Measurements from ENCODE around the gene SLC22A31.

Gene SLC22A31

DNA sequence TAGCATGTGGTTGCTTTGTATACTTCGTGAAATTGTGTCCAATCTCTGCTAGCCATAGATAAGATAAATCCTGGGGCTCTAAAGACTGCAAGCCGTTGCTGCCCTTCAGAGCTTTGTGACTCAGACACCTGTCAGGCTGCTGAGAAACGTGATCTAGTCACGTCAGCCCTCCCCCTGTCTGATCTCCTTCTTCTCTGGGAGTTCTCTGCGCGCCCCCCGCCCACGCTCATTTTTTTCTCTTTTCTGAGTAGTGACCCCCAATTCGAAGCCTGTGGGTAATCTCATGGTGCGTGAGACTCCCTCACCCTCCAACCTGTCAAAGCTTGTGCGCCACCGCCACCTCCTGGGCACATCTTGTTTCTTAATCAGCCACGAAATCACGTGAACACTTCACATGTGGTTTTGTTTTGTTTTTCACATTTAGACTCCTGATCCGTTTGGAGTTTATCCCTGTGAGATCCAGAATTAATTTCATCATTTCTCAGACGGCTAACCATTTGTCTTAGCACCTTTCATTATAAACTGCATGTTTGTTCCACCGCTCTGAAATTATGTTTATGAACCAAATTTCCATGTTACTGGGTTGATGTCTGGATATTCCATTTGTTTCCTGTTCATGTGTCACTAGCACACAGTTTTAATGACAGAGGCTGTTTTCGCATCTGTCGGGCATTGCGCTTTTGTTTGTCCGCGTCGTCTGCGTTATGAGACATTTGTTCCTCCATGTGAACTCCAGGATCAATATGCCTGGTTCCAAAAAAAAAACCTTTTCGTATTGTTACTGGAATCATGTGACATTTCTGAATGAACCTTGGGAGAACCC is 16.2 kb upstream of the SLC22A31 start:
- DNase-seq (ENCODE audit: low spot score): peak; percentile 82

DNA sequence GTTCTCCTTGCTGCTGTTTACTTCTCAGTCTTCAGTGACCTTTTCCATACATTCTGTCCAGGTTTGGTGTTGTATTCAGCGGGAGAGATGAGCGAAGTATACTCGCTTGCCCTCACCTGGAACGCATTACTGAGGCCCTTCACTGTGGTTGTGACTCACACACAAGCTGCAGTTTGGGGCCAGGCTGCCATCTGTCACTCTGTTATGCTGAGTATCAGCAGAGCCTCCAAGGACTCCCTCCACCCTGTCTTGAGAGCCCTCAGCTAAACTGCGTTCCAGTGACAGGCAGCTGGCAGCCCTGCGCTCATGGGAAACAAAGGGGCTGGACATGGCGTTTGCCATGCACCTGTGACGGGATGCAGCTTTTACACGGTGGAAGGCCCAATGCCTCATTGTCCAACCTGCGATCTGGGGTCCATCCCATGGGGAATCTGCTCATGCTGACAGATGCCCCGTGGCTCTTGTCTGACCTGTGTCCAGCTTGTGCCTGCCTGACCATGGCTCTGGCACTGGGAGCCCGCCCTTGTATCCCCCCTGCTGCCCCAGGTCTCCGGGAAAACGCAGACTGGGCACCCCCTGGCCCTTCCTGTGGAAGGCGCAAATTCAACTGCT is 10.7 kb upstream of the SLC22A31 start:
- no peak for DNase-seq (ENCODE audit: low spot score)

DNA sequence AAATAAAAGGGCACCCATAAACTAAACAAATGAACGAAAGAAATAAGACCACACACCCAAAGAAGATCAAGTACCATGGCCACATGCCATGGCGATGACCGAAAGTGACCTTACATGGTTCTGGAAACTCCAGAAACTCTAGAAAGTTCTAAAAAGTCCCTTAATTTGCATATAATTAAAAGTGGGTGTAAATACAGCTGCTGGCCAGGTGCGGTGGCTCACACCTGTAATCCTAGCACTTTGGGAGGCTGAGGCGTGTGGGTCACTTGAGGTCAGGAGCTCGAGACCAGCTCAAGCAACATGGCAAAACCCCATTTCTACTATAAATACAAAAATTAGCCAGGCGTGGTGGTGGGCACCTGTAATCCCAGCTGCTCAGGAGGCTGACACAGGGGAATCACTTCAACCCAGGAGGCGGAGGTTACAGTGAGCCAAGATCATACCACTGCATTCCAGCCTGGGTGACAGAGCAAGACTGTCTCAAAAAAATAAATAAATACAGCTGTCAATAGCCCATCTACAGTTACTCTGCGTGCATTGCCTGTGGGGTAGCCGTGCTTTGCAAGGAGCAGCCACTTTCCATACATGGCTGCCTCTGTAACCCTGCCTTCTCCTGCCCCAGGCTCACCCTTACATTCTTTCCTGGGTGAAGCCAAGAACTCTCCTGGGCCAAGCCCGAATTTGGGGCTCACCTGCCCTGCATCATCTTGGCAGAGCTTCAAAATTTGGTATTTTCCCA is 10.0 kb upstream of the SLC22A31 start:
- DNase-seq (ENCODE audit: low spot score): no peak

DNA sequence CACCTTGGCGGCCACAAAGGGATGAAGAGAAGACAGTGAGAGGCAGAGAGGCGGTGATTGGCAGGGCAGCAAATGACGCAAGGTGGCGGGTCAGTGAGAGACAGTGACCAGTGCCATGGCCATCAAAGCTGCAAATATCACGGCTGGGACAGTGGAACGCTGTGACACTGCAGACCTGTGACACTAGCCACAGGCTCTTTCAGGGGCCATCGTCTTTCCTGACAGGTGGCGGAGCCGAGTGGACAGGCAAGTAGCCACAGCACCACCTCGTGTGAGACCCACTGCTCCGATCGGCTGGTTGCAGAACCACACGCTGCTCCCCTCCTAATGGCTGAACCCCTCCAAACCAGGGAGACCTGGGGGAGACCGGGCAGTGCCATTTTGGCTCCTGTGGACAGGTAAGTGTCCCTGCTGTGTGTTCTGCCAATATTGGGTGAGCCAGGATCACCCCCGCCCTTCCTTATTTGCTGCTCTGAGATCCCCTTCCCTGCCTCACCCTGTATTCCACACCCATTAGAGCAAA is 9.2 kb upstream of the SLC22A31 start:
- DNase-seq (ENCODE audit: low spot score): no peak

DNA sequence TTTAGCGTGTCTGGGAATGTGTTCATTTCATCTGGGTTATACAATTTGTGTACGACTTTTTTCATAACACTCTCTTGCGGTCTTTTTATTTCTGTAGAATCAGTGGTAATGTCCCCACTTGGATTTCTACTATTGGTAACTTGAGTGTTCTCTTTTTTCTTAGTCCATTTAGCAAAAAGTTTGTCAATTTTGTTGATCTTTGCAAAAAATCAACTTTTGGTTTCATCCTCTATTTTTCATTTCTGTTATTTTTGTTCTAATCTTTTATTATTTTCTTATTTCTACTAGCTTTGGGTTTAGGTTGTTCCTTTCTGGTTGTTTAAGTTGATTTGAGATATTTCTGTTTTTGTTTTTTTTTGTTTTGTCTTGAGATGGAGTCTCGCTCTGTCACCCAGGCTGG is 7.7 kb upstream of the SLC22A31 start:
- DNase-seq (ENCODE audit: low spot score): no peak

DNA sequence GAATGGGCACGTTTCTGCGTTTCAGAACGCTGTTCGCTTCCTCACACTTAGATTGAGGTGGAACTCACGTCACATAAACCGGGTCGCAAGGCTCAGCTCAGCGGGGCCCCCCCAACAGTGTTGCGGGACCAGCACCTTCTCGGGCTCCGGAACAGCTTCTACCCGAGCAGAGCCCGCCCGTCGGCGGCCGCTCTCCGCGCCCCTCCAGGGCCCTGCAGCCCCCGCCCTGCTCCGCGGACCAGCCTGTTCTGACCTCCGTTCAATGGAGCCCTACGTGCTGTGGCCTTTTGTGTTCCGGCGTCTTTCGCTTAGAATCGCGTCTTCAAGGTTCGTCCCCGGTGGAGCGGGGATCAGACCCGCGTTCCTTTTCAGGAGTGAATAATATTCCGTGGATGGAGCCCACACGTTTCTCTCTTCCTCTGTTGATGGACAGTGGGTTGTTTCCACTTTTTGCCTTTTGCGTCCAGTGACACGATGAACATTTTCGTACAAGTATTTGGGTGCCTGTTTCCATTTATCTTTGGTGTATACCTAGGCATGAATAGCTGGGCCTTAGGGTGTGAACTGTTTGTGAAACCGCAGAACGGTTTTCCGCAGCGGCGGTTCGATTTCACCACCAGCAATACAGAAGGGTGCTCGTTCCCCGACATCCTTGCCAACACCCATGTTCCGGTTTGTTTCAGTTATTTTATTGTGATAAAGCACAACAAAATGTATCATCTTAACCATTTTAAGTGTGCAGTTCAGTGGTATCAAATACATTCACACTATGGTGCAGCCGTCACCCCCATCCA is 2.3 kb upstream of the SLC22A31 start:
- DNase-seq (ENCODE audit: low spot score): no peak

DNA sequence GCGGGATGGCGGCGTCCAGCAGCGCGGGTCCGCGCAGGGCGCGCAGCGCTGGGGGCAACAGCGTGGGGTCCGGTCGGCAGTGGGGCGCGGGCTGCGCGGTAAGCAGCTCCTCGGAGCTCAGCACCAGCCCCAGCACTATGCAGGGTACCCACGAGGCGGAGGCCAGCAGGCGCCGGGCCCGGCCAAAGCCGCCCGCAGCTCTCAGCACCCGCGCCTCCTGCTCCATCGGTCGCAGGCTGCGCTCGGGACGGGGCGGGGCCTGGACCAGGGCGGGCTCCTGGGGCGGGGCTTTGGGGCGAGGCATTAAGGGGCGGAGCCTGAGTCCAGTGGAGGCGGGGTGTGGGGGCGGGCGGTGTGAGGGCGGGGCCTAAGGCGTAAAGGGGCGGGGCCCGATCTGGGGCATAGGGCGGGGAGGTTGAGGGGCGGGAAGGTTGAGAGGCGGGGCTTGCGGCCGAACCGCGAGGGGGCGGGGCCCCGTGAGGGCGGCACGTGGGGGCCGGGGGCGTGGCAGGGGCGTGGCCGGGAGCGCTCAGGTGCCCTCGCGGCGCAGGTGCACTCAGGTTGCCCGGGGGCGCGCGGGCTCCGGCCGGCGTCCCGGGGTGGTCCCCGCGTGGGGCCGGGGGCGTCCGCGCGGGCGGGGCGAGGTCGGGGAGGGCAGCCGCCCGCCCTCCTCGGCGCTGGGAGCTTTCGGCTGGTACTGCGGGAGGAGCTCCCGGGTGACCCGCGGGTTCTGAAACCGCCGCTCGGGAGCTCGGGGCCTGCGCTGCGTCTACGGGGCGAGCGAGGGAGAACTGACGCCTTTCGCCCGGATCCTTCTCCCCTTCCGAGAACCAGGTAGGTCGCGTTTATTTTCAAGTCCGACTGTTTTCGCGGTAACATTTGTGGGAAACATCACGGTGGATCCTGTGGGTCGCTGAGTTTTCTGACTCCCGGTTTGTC is 1.4 kb upstream of the SLC22A31 start:
- DNase-seq (ENCODE audit: low spot score): peak; percentile 94

DNA sequence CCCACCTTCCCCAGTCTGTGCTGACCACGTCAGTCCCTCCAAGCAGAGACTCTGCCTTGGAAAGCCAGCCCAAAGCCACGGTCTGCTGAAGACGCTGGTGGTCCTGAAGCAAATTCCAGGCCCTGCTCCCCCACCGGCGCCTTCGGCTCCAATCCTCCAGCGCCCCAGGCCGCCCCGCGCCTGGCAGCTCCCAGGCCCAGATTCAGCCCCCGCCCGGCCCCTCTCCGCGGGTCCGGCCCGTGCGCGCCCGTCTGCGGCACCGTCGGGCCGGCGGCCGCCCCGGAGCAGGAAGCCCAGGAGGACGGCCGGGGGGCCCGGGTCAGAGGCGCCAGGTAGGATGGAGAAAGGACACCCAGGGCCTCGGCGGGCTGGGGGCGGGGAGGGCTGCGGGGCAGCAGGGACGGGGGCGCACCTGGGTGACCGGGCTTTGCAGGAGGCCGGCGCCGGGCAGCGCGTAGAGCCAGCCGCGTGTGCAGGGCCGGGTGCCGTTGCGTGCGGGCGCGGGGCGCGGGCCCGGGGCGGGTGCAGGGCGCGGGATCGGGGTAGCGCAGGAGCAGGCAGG is 594 bp upstream of the SLC22A31 start:
- no peak for DNase-seq (ENCODE audit: low spot score)

DNA sequence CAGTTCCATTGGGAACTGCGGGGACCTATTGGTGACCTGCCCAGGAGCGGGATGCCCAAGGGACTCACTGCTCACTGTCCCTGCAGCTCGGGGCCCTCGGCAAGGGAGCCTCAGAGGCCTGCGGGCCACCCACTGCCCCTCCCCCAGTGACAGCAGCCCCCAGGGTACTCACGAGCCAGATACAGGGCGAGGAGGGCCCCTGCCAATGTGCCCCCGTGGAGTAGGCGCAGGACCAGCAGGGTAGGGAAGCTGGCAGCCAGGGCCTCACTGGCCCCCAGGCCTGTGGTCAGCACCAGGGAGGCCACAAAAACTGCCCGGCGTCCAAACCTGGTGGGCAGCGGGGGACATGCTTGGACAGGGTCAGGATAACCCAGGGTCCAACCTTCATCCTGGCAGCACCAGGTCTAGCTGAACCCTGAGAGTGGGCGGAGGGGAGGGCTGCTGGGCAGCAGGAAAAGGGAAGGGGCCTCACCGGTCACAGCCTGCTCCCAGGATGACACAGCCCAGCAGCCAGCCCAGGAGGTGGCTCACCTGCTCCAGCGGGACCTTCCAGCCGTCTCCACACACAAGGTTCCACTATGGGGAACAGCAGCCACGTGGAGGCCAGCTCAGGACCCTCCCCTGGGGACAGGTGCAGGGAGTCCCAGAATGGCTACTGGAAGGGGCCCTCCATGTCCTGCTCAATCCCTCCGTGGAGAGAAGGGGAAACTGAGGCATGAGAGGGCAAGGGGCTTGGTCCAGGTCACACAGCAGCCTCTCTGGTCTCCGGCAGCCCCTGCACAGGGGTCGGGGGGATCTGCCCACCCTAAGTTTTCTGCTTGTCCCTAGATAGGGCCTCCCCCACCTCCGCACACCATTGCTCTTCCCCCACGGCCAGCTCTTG is 855 bp downstream of the SLC22A31 start:
- no peak for DNase-seq (ENCODE audit: low spot score)

DNA sequence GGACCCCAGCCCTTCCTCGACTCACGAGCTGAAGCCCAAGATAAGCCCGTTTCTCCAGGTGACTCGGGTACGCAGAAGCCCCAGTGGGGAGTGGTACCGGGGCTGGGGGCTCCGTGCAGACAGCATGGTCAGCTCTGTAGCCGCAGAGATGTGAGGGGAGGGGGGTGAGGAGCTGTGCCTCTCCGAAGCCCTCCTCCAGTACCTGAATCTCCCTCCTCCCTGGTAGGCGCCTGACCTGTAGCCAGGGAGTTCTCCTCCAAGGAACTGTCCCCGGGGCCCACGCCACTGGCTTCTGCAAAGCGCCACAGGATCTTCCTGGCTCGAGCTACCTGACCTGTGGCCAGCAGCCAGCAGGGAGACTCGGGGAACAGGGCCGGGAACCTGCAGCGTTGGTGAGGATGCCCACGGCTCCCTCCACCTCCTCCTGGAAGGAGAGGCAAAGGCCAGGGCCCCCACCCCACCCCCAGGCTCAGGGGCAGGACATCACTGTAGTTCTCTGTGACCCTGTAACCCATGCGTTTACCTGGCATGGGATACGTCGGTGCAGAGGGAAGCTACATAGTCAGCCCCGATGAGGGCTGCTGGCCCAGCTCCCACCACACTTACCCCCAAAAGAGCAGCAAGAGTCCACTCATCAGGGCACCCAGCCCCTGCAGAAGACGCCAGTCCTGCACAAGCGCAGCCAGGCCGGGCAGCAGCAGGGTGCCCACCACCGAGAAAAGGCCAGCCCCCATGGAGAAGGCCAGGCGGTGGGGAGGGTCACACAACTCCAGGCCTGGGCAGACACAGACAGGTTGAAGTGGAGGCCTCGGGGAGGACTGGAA is 1.7 kb downstream of the SLC22A31 start:
- DNase-seq (ENCODE audit: low spot score): no peak

DNA sequence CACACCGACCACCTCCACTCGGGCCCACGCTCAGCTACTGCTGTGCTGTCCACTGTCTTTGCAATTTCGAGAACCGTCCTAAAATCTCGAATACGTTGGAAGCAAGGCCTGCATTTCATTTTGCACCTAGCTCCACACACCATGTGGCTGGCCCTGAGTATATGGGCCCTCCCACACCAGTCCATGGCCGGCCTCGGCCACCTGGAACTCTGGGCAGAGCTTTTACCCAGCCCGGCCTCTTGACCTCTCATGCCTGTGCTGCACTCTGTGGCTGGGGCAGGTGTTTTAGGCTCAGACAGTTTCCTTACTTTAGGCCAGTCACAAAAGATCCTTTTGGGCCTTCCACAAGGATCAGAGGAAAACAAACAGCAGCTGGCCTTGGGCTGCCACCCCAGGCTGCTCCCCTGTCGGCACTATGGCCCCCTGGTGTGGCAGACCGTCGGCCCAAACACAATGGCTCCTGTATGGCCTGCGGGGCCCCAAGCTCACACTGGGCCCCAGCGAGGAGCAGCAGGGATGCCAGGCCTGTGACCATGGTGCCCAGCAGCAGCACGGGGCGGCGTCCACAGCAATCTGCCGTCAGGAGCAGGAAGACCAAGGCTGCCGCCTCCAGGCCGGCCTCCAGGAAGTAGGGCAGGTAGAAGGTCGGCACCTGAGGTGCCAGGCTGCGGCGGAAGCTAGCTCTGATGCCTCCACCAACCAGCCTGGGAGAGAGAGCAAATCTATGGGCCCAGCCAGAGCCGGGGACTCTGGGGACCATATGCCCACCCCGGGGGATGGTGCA is 2.5 kb downstream of the SLC22A31 start:
- no peak for DNase-seq (ENCODE audit: low spot score)

DNA sequence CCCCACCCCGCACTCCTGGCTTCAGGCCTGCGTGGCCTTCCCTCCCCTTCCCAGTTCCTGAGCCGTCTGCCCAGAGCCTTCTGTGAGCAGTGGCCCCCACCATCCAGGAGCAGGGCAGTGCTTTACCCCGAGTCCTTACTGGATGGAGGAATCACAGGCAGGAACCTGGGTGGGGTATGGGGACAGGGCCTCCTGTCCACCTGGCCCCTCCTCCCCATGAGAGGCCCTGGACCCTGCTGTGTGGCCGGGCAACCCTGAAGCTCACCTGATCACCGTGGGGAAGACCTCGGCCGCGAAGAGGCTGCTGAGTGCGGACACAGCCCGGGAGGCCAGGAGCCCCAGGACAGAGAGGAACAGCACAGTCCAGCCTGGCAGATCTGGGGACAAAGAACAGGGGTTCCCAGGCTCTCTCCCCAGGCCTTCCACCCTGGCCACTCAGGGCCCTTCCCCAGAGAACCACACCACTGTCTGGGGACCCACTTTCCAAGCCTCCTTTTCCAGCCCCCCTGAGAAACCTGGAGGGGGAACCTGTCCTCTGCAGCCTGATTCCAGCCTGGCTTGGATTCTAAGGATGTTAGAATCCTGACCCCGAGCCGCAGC is 3.2 kb downstream of the SLC22A31 start:
- no peak for DNase-seq (ENCODE audit: low spot score)

DNA sequence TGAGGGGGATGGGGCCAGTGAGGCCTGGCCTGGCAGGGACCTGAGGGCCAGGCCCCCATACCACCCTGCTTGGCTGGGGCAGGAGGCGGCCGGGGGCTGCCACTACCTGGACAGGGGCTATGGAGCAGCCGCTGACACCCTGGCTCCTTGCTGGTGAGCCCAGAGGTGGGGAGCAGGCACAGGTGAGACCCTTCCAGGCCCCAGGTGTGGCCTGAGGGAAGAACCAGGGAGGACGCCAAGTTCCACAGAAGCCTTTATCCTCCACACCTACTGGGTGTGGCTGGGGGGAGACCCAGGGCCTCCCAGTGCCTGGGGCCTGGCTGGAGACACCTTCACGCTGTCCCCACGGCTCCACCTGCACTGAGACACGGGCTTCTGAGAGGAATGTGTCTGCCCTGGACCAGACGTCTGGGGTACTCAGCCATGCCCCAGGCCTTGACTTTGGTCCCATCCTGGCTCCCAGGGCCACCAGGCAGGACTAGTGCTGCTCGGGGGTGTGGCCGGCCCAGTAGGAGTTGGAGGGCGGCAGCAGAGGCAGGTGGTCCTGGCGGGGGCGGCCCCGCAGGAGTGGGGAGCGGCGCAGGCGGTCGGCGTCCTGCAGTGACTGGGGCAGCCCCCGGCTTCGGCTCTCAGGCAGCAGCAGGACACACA is 4.7 kb downstream of the SLC22A31 start:
- DNase-seq (ENCODE audit: low spot score): no peak

DNA sequence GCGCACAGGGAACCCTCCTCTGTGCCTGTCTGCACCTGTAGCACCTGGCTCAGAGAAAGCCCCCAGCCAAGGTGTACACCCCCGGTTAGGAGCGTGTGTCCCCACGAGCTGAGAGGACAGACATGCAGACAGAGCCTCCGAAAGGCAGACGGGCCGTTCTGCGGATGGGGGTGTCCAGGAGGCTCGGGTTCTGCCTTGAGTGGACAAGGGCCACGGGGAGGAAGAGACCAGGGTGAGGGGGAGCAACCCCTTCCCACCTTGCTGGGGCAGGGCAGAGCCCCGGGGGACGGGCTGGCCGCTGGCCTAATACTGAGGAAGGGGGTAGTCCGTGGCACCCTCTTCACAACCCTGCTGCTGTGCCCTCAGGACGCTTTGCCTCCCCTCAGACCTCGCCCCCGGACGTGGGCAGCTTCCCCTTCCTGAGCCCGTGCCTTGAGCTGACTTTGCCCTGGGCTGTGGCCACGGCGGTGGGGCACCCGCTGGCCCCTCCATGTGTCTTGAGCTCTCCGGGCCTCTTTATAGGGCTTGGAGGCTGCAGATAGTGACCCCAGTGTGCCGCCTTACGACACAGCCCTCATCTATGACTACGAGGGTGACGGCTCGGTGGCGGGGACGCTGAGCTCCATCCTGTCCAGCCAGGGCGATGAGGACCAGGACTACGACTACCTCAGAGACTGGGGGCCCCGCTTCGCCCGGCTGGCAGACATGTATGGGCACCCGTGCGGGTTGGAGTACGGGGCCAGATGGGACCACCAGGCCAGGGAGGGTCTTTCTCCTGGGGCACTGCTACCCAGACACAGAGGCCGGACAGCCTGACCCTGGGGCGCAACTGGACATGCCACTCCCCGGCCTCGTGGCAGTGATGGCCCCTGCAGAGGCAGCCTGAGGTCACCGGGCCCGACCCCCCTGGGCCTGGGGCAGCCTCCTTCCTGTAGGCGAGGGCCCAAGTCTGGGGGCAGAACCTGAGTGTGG is 5.7 kb downstream of the SLC22A31 start:
- DNase-seq (ENCODE audit: low spot score): no peak

DNA sequence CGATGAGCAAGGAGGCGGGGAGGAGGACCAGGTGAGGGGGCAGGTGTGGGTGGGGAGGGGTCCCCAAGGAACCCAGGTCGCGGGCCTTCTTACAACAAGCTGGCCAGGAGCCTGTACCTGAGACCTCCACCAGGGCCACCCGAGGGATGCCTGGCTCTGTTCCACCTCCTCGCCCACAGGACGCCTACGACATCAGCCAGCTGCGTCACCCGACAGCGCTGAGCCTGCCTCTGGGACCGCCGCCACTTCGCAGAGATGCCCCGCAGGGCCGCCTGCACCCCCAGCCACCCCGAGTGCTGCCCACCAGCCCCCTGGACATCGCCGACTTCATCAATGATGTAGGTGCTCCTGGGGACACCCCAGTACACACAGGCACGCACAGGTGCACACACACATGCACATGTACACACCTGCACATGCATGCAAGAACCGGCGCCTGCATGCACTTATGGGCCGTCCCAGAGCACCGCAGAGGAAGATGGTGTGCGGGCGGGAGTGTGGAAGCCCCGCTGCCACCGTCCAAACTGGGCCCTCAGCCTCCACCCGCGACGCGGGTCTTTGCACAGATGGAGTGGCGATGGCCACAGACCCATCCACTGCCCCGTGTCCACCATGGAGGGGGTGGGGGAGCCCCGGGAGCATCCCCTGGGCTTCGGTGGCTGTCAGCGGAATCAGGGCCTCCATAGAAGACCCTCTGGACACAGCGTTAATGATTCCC is 6.6 kb downstream of the SLC22A31 start:
- DNase-seq (ENCODE audit: low spot score): no peak
